HG03442 (cell line): ENCODE data around the gene LNP1.
"Not testable (repeated sequence)": the region's sequence is repeated elsewhere in the genome, so short reads cannot be mapped to it uniquely, and the experiment has no call there.

ENCODE experiments used
- ATAC-seq: cut with Tn5 transposase; IDR thresholded peaks from one replicate; pipeline ENCODE4 v1.9.1; 2021; ENCODE audit warnings: mild to moderate bottlenecking, moderate library complexity; ENCODE audit not compliant: unreplicated experiment

The LNP1 gene

DNA sequence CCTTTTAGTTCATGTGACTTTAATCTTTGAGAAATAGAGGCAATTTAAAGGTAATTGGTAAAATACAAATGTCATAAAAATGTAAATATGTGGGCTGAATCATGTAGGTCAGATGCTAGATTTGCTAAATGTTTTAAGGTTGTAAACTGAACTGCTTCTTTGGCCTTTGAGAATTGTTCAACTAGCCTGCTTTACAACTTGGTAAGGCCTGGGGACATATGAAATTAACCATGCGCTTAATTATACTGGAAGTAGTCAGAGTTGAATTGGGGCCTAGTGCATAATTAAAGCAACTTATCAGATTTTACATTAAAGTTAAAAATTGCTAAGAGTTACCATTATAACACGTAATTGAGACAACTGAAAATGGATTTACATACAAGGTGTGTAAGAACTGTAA, 70.1 kb downstream of the LNP1 start:
- no peak for ATAC-seq

GRCh38 chr3:100477851-100478360, 76.6 kb downstream of the LNP1 start:
- not testable (repeated sequence) for ATAC-seq

GRCh38 chr3:100478521-100478920, 77.2 kb downstream of the LNP1 start:
- ATAC-seq, result not testable (repeated sequence)

- no peak for ATAC-seq
Measured at GRCh38 chr3:100480081-100480480, 78.7 kb downstream of the LNP1 start.

DNA sequence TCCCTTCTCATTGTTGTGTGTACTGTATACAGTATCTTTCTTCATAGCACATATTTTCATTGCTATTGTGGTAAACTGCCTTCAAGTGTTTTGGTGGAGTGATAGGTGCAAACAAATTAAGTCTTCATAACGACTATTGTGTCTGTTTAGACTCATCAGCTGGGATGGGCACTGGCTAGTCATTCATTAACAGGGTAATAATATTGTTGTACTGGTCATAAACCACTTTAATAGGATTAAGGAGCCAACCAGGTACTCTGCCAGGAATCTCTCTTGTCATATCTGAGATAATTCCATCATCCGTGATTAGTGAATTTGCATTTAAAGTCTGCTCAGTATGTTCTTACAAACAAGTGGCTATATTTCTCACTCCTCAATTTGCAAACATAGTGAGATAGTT, 80.8 kb downstream of the LNP1 start:
- ATAC-seq, result no peak

DNA sequence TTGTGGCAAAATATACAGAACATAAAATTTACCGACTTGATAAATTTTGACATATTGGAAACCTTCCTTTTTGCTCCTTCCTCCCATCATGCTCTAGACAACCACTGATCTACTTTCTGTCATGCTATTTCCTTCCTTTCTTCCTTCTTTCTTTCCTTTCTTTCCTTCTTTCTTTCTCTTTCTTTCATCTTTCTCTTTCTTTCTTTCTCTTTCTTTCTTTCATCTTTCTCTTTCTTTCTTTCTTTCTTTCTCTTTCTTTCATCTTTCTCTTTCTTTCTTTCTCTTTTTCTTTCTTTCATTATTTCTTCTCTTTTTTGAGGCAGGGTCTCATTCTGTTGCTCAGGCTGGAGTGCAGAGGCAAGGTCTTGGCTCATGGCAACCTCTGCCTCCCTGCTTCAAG, 82.2 kb downstream of the LNP1 start:
- no peak for ATAC-seq

GRCh38 chr3:100486808-100487207, 85.5 kb downstream of the LNP1 start:
- no peak for ATAC-seq

DNA sequence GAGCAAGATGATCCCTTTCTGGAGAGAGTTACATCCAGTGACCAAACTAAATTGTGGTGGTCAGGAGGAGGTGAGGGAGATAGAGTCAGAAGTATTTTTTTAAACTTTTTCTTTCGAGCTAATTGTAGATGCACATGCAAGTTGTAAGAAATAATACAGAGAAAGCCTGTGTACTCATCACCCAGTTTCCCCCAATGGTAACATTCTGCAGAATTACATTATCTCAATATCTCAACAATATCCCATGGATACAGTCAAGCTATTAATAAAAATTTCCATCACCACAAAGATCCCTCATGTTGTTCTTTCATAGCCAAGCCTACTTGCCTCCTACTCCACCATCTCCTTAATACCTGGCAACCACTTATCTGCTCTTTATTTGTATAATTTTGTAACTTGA, 87.8 kb downstream of the LNP1 start:
- no peak for ATAC-seq

DNA sequence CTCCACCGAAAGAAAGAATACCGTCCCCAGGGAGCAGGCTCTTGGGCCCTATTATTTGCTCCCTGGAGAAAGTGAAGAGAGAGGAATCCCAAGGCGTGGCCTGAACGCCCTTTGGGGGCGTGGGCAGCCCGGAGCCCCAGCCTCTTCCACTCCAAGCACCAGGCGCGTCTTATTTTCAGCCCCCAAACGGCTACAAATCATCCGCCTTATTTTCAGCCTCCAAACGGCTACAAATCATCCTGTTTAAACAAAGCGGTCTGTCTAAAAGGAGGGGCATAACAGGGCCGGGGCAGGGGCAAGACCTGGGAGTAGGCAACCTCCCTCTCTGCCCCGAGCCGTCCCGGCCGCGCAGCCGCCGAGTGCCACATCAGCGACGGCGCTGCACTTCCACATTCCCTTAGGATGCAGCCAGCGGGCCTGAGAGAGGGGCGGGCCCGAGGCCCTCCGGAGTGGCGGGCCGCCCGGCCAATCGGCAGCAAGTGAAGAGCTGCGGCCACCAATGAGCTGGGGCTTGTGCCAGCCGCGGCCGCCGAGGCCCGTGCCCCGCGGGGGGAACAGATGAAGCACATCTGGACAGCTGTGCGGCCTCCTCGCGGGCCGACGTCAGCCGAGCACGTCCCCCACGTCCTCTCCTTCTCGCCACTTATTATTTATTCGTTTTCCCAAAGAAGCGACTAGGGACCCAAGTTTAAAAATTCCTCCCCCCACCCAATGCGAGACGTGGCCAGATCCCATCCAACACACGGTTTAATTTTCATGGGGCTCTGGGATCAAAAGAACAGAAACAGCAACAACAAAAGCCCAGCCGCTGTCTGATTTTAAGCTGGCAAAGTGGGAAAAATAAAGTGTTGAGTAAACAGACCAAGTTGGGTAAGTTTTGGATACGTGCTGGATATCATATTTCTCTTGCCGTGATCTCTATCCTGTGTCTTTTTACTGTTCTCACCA, 91.0 kb downstream of the LNP1 start, which contains the start of gene TMEM45A:
Gene TMEM45A (plus strand): TSS at position 561 of the 948 bp plus-strand sequence. CDS start 62,593 bp downstream, outside the sequence.
- ATAC-seq, result peak; percentile 95

GRCh38 chr3:100496711-100497261, 95.4 kb downstream of the LNP1 start:
- peak; percentile 31 for ATAC-seq

DNA sequence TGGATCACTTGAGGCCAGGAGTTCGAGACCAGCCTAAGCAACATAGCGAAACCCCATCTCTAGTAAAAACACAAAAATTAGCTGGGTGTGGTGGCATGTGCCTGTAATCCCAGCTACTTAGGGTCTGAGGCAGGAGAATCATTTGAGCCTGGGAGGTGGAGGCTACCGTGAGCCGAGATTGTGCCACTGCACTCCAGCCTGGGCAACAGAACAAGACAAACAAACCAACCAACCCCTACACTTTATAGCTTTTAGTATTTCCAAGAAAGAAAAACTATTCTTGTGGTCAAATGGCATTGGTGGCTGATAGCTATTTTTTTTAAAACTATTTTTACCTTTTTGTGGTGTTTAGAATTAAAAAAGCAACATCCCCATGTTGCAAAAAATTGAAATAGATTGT, 98.3 kb downstream of the LNP1 start:
- ATAC-seq, result no peak

DNA sequence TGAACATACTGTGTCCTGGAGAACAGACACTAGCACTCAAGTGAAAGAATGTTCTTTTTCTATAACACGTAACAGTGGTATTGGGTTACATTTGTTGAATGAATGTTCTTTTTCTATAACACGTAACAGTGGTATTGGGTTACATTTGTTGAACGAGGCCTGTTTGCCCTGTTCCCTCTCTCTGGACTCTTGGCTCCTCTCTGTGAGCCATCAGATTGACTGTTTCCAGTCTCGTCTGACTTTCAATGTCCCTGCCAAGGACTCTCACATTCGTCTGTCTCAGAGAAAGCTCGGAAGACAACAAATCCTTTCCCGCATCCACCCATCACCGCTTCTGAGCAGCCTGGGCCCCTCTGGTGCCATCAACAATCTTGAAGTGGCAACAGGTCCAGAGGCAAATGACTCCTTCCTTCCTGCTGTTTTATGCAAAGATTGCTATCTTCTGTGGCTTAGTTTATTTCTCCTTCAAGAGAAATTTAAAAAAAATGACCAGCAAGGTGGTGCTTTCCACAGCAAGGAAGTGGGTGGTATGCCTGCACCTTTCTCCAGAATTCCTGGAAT, 99.1 kb downstream of the LNP1 start:
- ATAC-seq, result no peak

DNA sequence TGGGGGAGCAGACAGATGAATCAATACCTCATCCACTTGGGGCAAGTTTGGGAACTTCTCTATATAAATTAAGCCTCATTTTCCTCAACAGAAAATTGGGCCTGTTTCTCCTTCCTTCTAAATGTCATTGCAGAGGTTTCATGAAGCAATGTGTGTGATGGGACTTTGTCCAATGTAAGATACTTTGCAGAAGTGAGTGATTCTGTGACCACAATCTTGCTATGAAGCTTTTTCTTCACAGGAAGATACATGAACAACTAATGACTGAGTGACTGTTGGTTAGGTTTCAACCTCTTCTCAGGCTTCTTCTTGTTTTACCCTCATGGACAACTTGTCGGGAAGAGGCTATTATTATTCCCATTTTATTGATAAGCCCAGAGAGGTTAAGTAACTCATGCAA, 102.1 kb downstream of the LNP1 start:
- peak; percentile 64 for ATAC-seq
